HG03175 (cell line): ENCODE results near the gene BMP6.
"Not testable (repeated sequence)": the region's sequence is repeated elsewhere in the genome, so short reads cannot be mapped to it uniquely, and the experiment has no call there.

Experiments
- ATAC-seq: cut with Tn5 transposase; IDR thresholded peaks from one replicate; pipeline ENCODE4 v1.9.1; 2021; ENCODE audit warnings: mild to moderate bottlenecking, moderate library complexity; ENCODE audit not compliant: unreplicated experiment

The BMP6 gene

GRCh38 chr6:7786214-7786661 lies 60.3 kb downstream of the BMP6 start:
- no peak for ATAC-seq

- no peak for ATAC-seq
These were observed 61.3 kb downstream of the BMP6 start for GRCh38 chr6:7787137-7787608.

- ATAC-seq, result no peak
These were observed 61.8 kb downstream of the BMP6 start for GRCh38 chr6:7787731-7788130.

- no peak for ATAC-seq
These were observed 68.6 kb downstream of the BMP6 start for GRCh38 chr6:7794509-7794908.

GRCh38 chr6:7797386-7797785 lies 71.5 kb downstream of the BMP6 start:
- ATAC-seq, result no peak

- ATAC-seq, result no peak
These were observed 72.9 kb downstream of the BMP6 start for GRCh38 chr6:7798751-7799150.

- no peak for ATAC-seq
These were observed 76.8 kb downstream of the BMP6 start for GRCh38 chr6:7802662-7803061.

GRCh38 chr6:7803214-7803613 lies 77.3 kb downstream of the BMP6 start:
- ATAC-seq, result no peak

GRCh38 chr6:7805078-7805849 lies 79.4 kb downstream of the BMP6 start:
- ATAC-seq, result no peak

- ATAC-seq, result no peak
These were observed 79.9 kb downstream of the BMP6 start for GRCh38 chr6:7805850-7806214.

- no peak for ATAC-seq
These were observed 80.8 kb downstream of the BMP6 start for GRCh38 chr6:7806711-7807110.

GRCh38 chr6:7809346-7809745 lies 83.4 kb downstream of the BMP6 start:
- no peak for ATAC-seq

- ATAC-seq, result no peak
These were observed 85.5 kb downstream of the BMP6 start for GRCh38 chr6:7811441-7811840.

GRCh38 chr6:7812623-7813022 lies 86.7 kb downstream of the BMP6 start:
- peak; percentile 46 for ATAC-seq

- no peak for ATAC-seq
These were observed 87.3 kb downstream of the BMP6 start for GRCh38 chr6:7813193-7813592.

- no peak for ATAC-seq
These were observed 87.8 kb downstream of the BMP6 start for GRCh38 chr6:7813704-7814103.

- ATAC-seq, result no peak
These were observed 89.8 kb downstream of the BMP6 start for GRCh38 chr6:7815716-7816115.

GRCh38 chr6:7817184-7817583 lies 91.3 kb downstream of the BMP6 start:
- ATAC-seq, result not testable (repeated sequence)

- no peak for ATAC-seq
These were observed 92.6 kb downstream of the BMP6 start for GRCh38 chr6:7818257-7819214.

GRCh38 chr6:7819431-7820015 lies 93.6 kb downstream of the BMP6 start:
- no peak for ATAC-seq

GRCh38 chr6:7820288-7820835 lies 94.5 kb downstream of the BMP6 start:
- no peak for ATAC-seq
